ENCODE measurements around the gene NEK2. TPM values are rescaled to one million over a fixed set of nuclear protein-coding genes. Genes with fewer than 3 reads are reported as not detected.
A peak's percentile ranks its signal among the peaks of the same experiment; 100 is the strongest.

Gene NEK2
- total and polyA plus RNA-seq, 2 of the 13 experiments (the other 11 are each of a cell fraction or from before 2014, with no cell fraction given) = 10.9 to 40.8 TPM

GRCh38 chr1:211616231-211616964 is 59.0 kb downstream of the NEK2 start:
- peak overlapping the region; percentile 21; the same call in 1 of the 2 replicates for H3K9ac ChIP-seq (ENCODE audit: insufficient read depth, low read depth, low read length)
- H3K79me2 ChIP-seq (ENCODE audit: insufficient read depth, low read length) = no peaks in the 10 kb centered on the region
- H3K4me3 ChIP-seq (replicated peaks in 1 of 3; ENCODE audit: insufficient read depth in 1 of 3, low read depth in 2 of 3, low read length in 3 of 3) = no peak overlapping the region
- in situ Hi-C loops (cut with HindIII; ENCODE audit: extremely low pct_ligation_motif_present, low pct_unique_long_range_greater_than_20kb) (no loop called here), intact Hi-C loops (cut with micrococcal nuclease; ENCODE audit: unreplicated experiment) (no loop called here)
- no peak for FAIRE-seq
- peak; percentile 5; the same call in 1 of the 3 replicates for ATAC-seq
- H3K27ac ChIP-seq (ENCODE audit: extremely low read length, insufficient read depth, low read length) = peak overlapping the region; percentile 64
- no peaks in the 10 kb centered on the region for H4K20me1 ChIP-seq (ENCODE audit: insufficient read depth, low read length)
- WGBS (ENCODE audit: low lambda C conversion rate) = 93% methylated on average over 5 of the region's 13 CpGs
- DNase-seq (ENCODE audit: low spot score) = peak; percentile 76
- CTCF ChIA-PET (ENCODE audit: low intra/inter-chr PET ratio, low total read pairs) = no interaction called here
- no TSS peak for BruUV-seq (replicated peaks)
- peak overlapping the region; percentile 93 for H2AFZ ChIP-seq (ENCODE audit: low read length)
- no peaks in the 10 kb centered on the region for H3K36me3 ChIP-seq (replicated peaks in 1 of 2; ENCODE audit: control insufficient read depth in 1 of 2, insufficient read depth in 2 of 2, low read length in 2 of 2)
- H3K9me3 ChIP-seq (ENCODE audit: low read length) = no peaks in the 10 kb centered on the region
- no peaks in the 10 kb centered on the region for H3K27me3 ChIP-seq (ENCODE audit: control insufficient read depth in 1 of 2, insufficient read depth in 2 of 2, low read length in 2 of 2)
- POLR2A ChIA-PET = interaction anchor here (1.3 to 1.7 kb wide), 3 partner anchors 9 to 37 kb away, joined by 3 to 5 read pairs (median 5); partner anchors contain the start of gene SLC30A1
- peaks cover 82% of the 10 kb centered on the region for H3K4me1 ChIP-seq (ENCODE audit: insufficient read depth, low read length)
- peak overlapping the region; percentile 37 for H3K4me2 ChIP-seq (ENCODE audit: low read depth, low read length)
- no peak for TF ChIP-seq SP4 (CRISPR knock-in tag; IDR thresholded peaks at IDR 0.05)
- TF ChIP-seq SOX13 (IDR thresholded peaks at IDR 0.05) = no peak
- TF ChIP-seq SOX13 (CRISPR knock-in tag; conservative IDR thresholded peaks at IDR 0.05 in 1 of 2, IDR thresholded peaks at IDR 0.05 in 1 of 2) = peak in 1 of 2 experiments; percentile 29; a peak in 1 of 4 replicates
- TF ChIP-seq ARID2 (CRISPR knock-in tag; IDR thresholded peaks at IDR 0.05; ENCODE audit: borderline replicate concordance) = no peak
- no peak for TF ChIP-seq ZNF281 (CRISPR knock-in tag; IDR thresholded peaks at IDR 0.05; ENCODE audit: borderline replicate concordance)
- TF ChIP-seq HNRNPUL1 (IDR thresholded peaks at IDR 0.05; ENCODE audit: low read depth, low read length) = no peak
- no peak for TF ChIP-seq HHEX (CRISPR knock-in tag; IDR thresholded peaks at IDR 0.05)
- peak; percentile 21; the same call in 1 of the 2 replicates for TF ChIP-seq ZNF331 (CRISPR knock-in tag; IDR thresholded peaks at IDR 0.05)
- peak; percentile 54; the same call in 1 of the 2 replicates for TF ChIP-seq ZBTB38 (CRISPR knock-in tag; IDR thresholded peaks at IDR 0.05)
- TF ChIP-seq RERE (CRISPR knock-in tag; IDR thresholded peaks at IDR 0.05; ENCODE audit: low read depth) = peak; percentile 43; the same call in 1 of the 2 replicates
- no peak for TF ChIP-seq CREBL2 (CRISPR knock-in tag; IDR thresholded peaks at IDR 0.05; ENCODE audit: borderline replicate concordance)
- TF ChIP-seq TFAP4 (IDR thresholded peaks at IDR 0.05; ENCODE audit: borderline replicate concordance, low read depth) = no peak
- TF ChIP-seq HNF4A (CRISPR knock-in tag; IDR thresholded peaks at IDR 0.05) = peak; percentile 27; the same call in 1 of the 2 replicates

All from HepG2 (cell line).